ENCODE measurements around the gene TSPAN33.
A peak's percentile ranks its signal among the peaks of the same experiment; 100 is the strongest.

TSPAN33 gene

GRCh38 chr7:129134356-129134987, 10.0 kb upstream of the TSPAN33 start:
- DNase-seq (ENCODE audit: low read depth in 3 of 3) = no peak

- no peak for DNase-seq (ENCODE audit: low read depth in 3 of 3)
Measured at GRCh38 chr7:129136887-129137642, 7.4 kb upstream of the TSPAN33 start.

- no peak for DNase-seq (ENCODE audit: low read depth in 3 of 3)
Measured at GRCh38 chr7:129143724-129144094, 798 bp upstream of the TSPAN33 start.

GRCh38 chr7:129144834-129145668, 544 bp downstream of the TSPAN33 start:
- peak in 1 of 3 experiments; percentile 14 for DNase-seq (ENCODE audit: low read depth in 3 of 3)

- DNase-seq (ENCODE audit: low read depth in 3 of 3) = no peak
Measured at GRCh38 chr7:129146237-129146979, 1.9 kb downstream of the TSPAN33 start.

- no peak for DNase-seq (ENCODE audit: low read depth in 3 of 3)
Measured at GRCh38 chr7:129147731-129148130, 3.2 kb downstream of the TSPAN33 start.

- no peak for DNase-seq (ENCODE audit: low read depth in 3 of 3)
Measured at GRCh38 chr7:129149511-129149910, 5.0 kb downstream of the TSPAN33 start.

GRCh38 chr7:129150199-129150996, 5.9 kb downstream of the TSPAN33 start:
- no peak for DNase-seq (ENCODE audit: low read depth in 3 of 3)

GRCh38 chr7:129157651-129158050, 13.1 kb downstream of the TSPAN33 start:
- no peak for DNase-seq (ENCODE audit: low read depth in 3 of 3)

GRCh38 chr7:129159539-129159938, 15.0 kb downstream of the TSPAN33 start:
- DNase-seq (ENCODE audit: low read depth in 3 of 3) = no peak

GRCh38 chr7:129160161-129160905, 15.8 kb downstream of the TSPAN33 start:
- no peak for DNase-seq (ENCODE audit: low read depth in 3 of 3)

- DNase-seq (ENCODE audit: low read depth in 3 of 3) = no peak
Measured at GRCh38 chr7:129161524-129162225, 17.2 kb downstream of the TSPAN33 start.

GRCh38 chr7:129162732-129163131, 18.2 kb downstream of the TSPAN33 start:
- no peak for DNase-seq (ENCODE audit: low read depth in 3 of 3)

- no peak for DNase-seq (ENCODE audit: low read depth in 3 of 3)
Measured at GRCh38 chr7:129163875-129164544, 19.5 kb downstream of the TSPAN33 start.

- no peak for DNase-seq (ENCODE audit: low read depth in 3 of 3)
Measured at GRCh38 chr7:129166745-129167144, 22.2 kb downstream of the TSPAN33 start.

GRCh38 chr7:129167817-129168216, 23.3 kb downstream of the TSPAN33 start:
- DNase-seq (ENCODE audit: low read depth in 3 of 3) = no peak

GRCh38 chr7:129168231-129169021, 23.9 kb downstream of the TSPAN33 start:
- no peak for DNase-seq (ENCODE audit: low read depth in 3 of 3)

GRCh38 chr7:129169171-129169671, 24.7 kb downstream of the TSPAN33 start:
- DNase-seq (ENCODE audit: low read depth in 3 of 3) = peak in 1 of 3 experiments; percentile 38

Measured in stimulated activated CD4-positive, alpha-beta T cell treated with anti-CD3 and anti-CD28 coated beads, TNF-alpha, amount 100 ng/mL, for 4 hours (primary cell).